ENCODE results near the gene CIRBP. TPM values are rescaled to one million over a fixed set of nuclear protein-coding genes. Genes with fewer than 3 reads are reported as not detected.

The CIRBP gene
- total RNA-seq (2012; rRNA removed), result 165 and 205 TPM in 2 replicates

- H3K9ac ChIP-seq (ENCODE audit: low read depth, low read length), result peak within 1 kb of the TSS; percentile 96
- H3K9me3 ChIP-seq (replicated peaks; ENCODE audit: low read length), result no peaks in the 10 kb centered on the region
- peak within 1 kb of the TSS; percentile 83 for H3K4me3 ChIP-seq (ENCODE audit: low read length)
- peak within 1 kb of the TSS; percentile 100 for H3K4me2 ChIP-seq (ENCODE audit: low read length)
- H3K36me3 ChIP-seq (ENCODE audit: insufficient read depth, low read length), result peaks cover 34% of the 10 kb centered on the region
- peaks cover 80% of the 10 kb centered on the region for H3K4me1 ChIP-seq (ENCODE audit: control insufficient read depth, insufficient read depth, low read length)
- H3K27me3 ChIP-seq (ENCODE audit: control insufficient read depth, insufficient read depth, low read length), result no peaks in the 10 kb centered on the region
Measured at GRCh38 chr19:1269065-1269477, at the start of gene CIRBP. Gene CIRBP (plus strand): TSS chr19:1269332. CDS start chr19:1270934, 1,602 bp downstream.

- Histone ChIP-seq H3K9me3 (replicated peaks; ENCODE audit: low read length) (no peaks in the 10 kb centered on the region), H3K4me1 (ENCODE audit: control insufficient read depth, insufficient read depth, low read length) (peaks cover 39% of the 10 kb centered on the region), H3K27me3 (ENCODE audit: control insufficient read depth, insufficient read depth, low read length) (no peaks in the 10 kb centered on the region), H3K4me2 (ENCODE audit: low read length) (no peak overlapping the region), H3K9ac (ENCODE audit: low read depth, low read length) (no peak overlapping the region), H3K4me3 (ENCODE audit: low read length) (no peak overlapping the region), H3K36me3 (ENCODE audit: insufficient read depth, low read length) (peaks cover 40% of the 10 kb centered on the region)
Measured at GRCh38 chr19:1219786-1220476, 49.2 kb upstream of the CIRBP start.

GRCh38 chr19:1220477-1220930, 48.6 kb upstream of the CIRBP start:
- Histone ChIP-seq H3K36me3 (ENCODE audit: insufficient read depth, low read length) (peaks cover 40% of the 10 kb centered on the region), H3K9ac (ENCODE audit: low read depth, low read length) (no peak overlapping the region), H3K4me3 (ENCODE audit: low read length) (no peak overlapping the region), H3K4me2 (ENCODE audit: low read length) (no peak overlapping the region), H3K9me3 (replicated peaks; ENCODE audit: low read length) (no peaks in the 10 kb centered on the region), H3K27me3 (ENCODE audit: control insufficient read depth, insufficient read depth, low read length) (no peaks in the 10 kb centered on the region), H3K4me1 (ENCODE audit: control insufficient read depth, insufficient read depth, low read length) (peaks cover 34% of the 10 kb centered on the region)

- Histone ChIP-seq H3K27me3 (ENCODE audit: control insufficient read depth, insufficient read depth, low read length) (no peaks in the 10 kb centered on the region), H3K36me3 (ENCODE audit: insufficient read depth, low read length) (peaks cover 41% of the 10 kb centered on the region), H3K9me3 (replicated peaks; ENCODE audit: low read length) (no peaks in the 10 kb centered on the region), H3K9ac (ENCODE audit: low read depth, low read length) (no peak overlapping the region), H3K4me3 (ENCODE audit: low read length) (no peak overlapping the region), H3K4me2 (ENCODE audit: low read length) (no peak overlapping the region), H3K4me1 (ENCODE audit: control insufficient read depth, insufficient read depth, low read length) (peaks cover 30% of the 10 kb centered on the region)
Measured at GRCh38 chr19:1220976-1221903, 47.9 kb upstream of the CIRBP start.

GRCh38 chr19:1221904-1222255, 47.3 kb upstream of the CIRBP start:
- Histone ChIP-seq H3K4me2 (ENCODE audit: low read length) (no peak overlapping the region), H3K4me1 (ENCODE audit: control insufficient read depth, insufficient read depth, low read length) (peaks cover 23% of the 10 kb centered on the region), H3K9ac (ENCODE audit: low read depth, low read length) (no peak overlapping the region), H3K9me3 (replicated peaks; ENCODE audit: low read length) (no peaks in the 10 kb centered on the region), H3K36me3 (ENCODE audit: insufficient read depth, low read length) (peaks cover 44% of the 10 kb centered on the region), H3K27me3 (ENCODE audit: control insufficient read depth, insufficient read depth, low read length) (no peaks in the 10 kb centered on the region), H3K4me3 (ENCODE audit: low read length) (no peak overlapping the region)

- Histone ChIP-seq H3K4me1 (ENCODE audit: control insufficient read depth, insufficient read depth, low read length) (peaks cover 18% of the 10 kb centered on the region), H3K9me3 (replicated peaks; ENCODE audit: low read length) (no peaks in the 10 kb centered on the region), H3K9ac (ENCODE audit: low read depth, low read length) (no peak overlapping the region), H3K4me2 (ENCODE audit: low read length) (no peak overlapping the region), H3K27me3 (ENCODE audit: control insufficient read depth, insufficient read depth, low read length) (no peaks in the 10 kb centered on the region), H3K36me3 (ENCODE audit: insufficient read depth, low read length) (peaks cover 48% of the 10 kb centered on the region), H3K4me3 (ENCODE audit: low read length) (no peak overlapping the region)
Measured at GRCh38 chr19:1222394-1222793, 46.7 kb upstream of the CIRBP start.

GRCh38 chr19:1223018-1223855, 45.9 kb upstream of the CIRBP start:
- Histone ChIP-seq H3K27me3 (ENCODE audit: control insufficient read depth, insufficient read depth, low read length) (no peaks in the 10 kb centered on the region), H3K4me2 (ENCODE audit: low read length) (no peak overlapping the region), H3K9ac (ENCODE audit: low read depth, low read length) (no peak overlapping the region), H3K9me3 (replicated peaks; ENCODE audit: low read length) (no peaks in the 10 kb centered on the region), H3K4me3 (ENCODE audit: low read length) (no peak overlapping the region), H3K4me1 (ENCODE audit: control insufficient read depth, insufficient read depth, low read length) (peaks cover 12% of the 10 kb centered on the region), H3K36me3 (ENCODE audit: insufficient read depth, low read length) (peaks cover 52% of the 10 kb centered on the region)

- peaks cover 53% of the 10 kb centered on the region for H3K36me3 ChIP-seq (ENCODE audit: insufficient read depth, low read length)
- no peaks in the 10 kb centered on the region for H3K27me3 ChIP-seq (ENCODE audit: control insufficient read depth, insufficient read depth, low read length)
- no peak overlapping the region for H3K4me3 ChIP-seq (ENCODE audit: low read length)
- H3K9ac ChIP-seq (ENCODE audit: low read depth, low read length), result no peak overlapping the region
- H3K4me2 ChIP-seq (ENCODE audit: low read length), result no peak overlapping the region
- H3K4me1 ChIP-seq (ENCODE audit: control insufficient read depth, insufficient read depth, low read length), result peaks cover 12% of the 10 kb centered on the region
- H3K9me3 ChIP-seq (replicated peaks; ENCODE audit: low read length), result no peaks in the 10 kb centered on the region
Measured at GRCh38 chr19:1224047-1224825, 44.9 kb upstream of the CIRBP start.

- Histone ChIP-seq H3K27me3 (ENCODE audit: control insufficient read depth, insufficient read depth, low read length) (no peaks in the 10 kb centered on the region), H3K4me1 (ENCODE audit: control insufficient read depth, insufficient read depth, low read length) (peaks cover 12% of the 10 kb centered on the region), H3K9me3 (replicated peaks; ENCODE audit: low read length) (no peaks in the 10 kb centered on the region), H3K9ac (ENCODE audit: low read depth, low read length) (no peak overlapping the region), H3K4me2 (ENCODE audit: low read length) (no peak overlapping the region), H3K4me3 (ENCODE audit: low read length) (no peak overlapping the region), H3K36me3 (ENCODE audit: insufficient read depth, low read length) (peaks cover 51% of the 10 kb centered on the region)
Measured at GRCh38 chr19:1224847-1225246, 44.3 kb upstream of the CIRBP start.

GRCh38 chr19:1225440-1226226, 43.5 kb upstream of the CIRBP start:
- peaks cover 12% of the 10 kb centered on the region for H3K4me1 ChIP-seq (ENCODE audit: control insufficient read depth, insufficient read depth, low read length)
- no peak overlapping the region for H3K9ac ChIP-seq (ENCODE audit: low read depth, low read length)
- H3K36me3 ChIP-seq (ENCODE audit: insufficient read depth, low read length), result peaks cover 43% of the 10 kb centered on the region

More at GRCh38 chr19:1225440-1226226, 43.5 kb upstream of the CIRBP start:
- no peaks in the 10 kb centered on the region for H3K27me3 ChIP-seq (ENCODE audit: control insufficient read depth, insufficient read depth, low read length)
- no peaks in the 10 kb centered on the region for H3K9me3 ChIP-seq (replicated peaks; ENCODE audit: low read length)
- H3K4me3 ChIP-seq (ENCODE audit: low read length), result no peak overlapping the region
- no peak overlapping the region for H3K4me2 ChIP-seq (ENCODE audit: low read length)

Measured in skeletal muscle satellite cell (primary cell).